Adrenal gland (tissue), 12 donors: ENCODE data around the gene BFSP1. TPM values are rescaled to one million over a fixed set of nuclear protein-coding genes. Genes with fewer than 3 reads are reported as not detected.

Experiments used
- DNase-seq, 7 donors: peaks; one replicate each; pipeline ENCODE4 v3.0.0-alpha.2; 2019 to 2020
- H3K27ac ChIP-seq, 5 donors: fragments of 200-600 bp; sonication (generic) in 4 of 5; 1 replicate in 3 of 5; 2 replicates in 2 of 5; pipeline versions ENCODE4 v1.5.1 to v1.8.0; 2016 to 2020; ENCODE audit warnings: mild to moderate bottlenecking in 1 of 5
- H3K27me3 ChIP-seq: fragments of 200-600 bp; 2 replicates; pipeline ENCODE4 v1.8.0; 2021
- H3K36me3 ChIP-seq, 2 donors: fragments of 200-600 bp; replicated peaks in 1 of 2; 1 replicate in 1 of 2; 2 replicates in 1 of 2; pipeline versions ENCODE4 v1.5.1 to v1.8.0; 2018 to 2022
- H3K4me1 ChIP-seq, 2 donors: fragments of 200-600 bp; replicated peaks in 1 of 2; 1 replicate in 1 of 2; 2 replicates in 1 of 2; pipeline versions ENCODE4 v1.5.1 to v1.8.0; 2018 to 2021
- H3K4me3 ChIP-seq, 4 donors: fragments of 200-600 bp; sonication (generic) in 3 of 4; one replicate each; pipeline ENCODE4 v1.5.1; 2016 to 2018
- H3K9me3 ChIP-seq, 3 donors: fragments of 200-600 bp; sonication (generic) in 1 of 3; replicated peaks in 1 of 3; 1 replicate in 2 of 3; 2 replicates in 1 of 3; pipeline versions ENCODE4 v1.5.1 to v1.8.0; 2016 to 2021
- POLR2A ChIP-seq, 2 donors: fragments of 450-650 bp; IDR thresholded peaks; one replicate each; pipeline ENCODE4 v1.6.1; 2017; ENCODE audit warnings: antibody characterized with exemption in 2 of 2, mild to moderate bottlenecking in 2 of 2, moderate library complexity in 1 of 2
- WGBS, 4 donors: extraction: QIAGEN DNeasy Blood & Tissue Kit in 2 of 4; methylation state at CpG; one replicate each; pipeline versions ENCODE4 v1.1.5 to v1.1.7; 2013 to 2017; 5-methylcytosine and 5-hydroxymethylcytosine counted together
- intact Hi-C, 2 donors: fragments of 100-400 bp; cut with DNase I; formaldehyde crosslinking; loops; one replicate each; pipeline versions ENCODE4 v1.14.1 to v1.15.0; 2022 to 2023
- polyA plus RNA-seq, 3 donors: library from polyadenylated mRNA; stranded (reverse); fragments of 200-250 nt in 2 of 3; fragments of 350-450 nt in 1 of 3; fragmentation: Illumina TruSeq in 1 of 3; extraction: RNeasy Lipid Tissue Mini Kit (QIAGEN cat#74804) in 1 of 3; gene quantifications; one replicate each; pipeline ENCODE4 v1.2.3, GENCODE V29; 2013 to 2014
- total RNA-seq, 9 donors: library from RNA; depleted of rRNA in 4 of 9; stranded (reverse); fragments of >200 nt in 4 of 9; fragments of 120-200 nt in 1 of 9; fragmentation: NEBNext Ultra II Directional in 1 of 9; extraction: Animal tissue kit (Norgen Biotek cat#: 25700) in 1 of 9; gene quantifications; one replicate each; pipeline versions ENCODE4 v1.1.0 to v1.2.4, GENCODE V29; 2013 to 2023
- TF ChIP-seq, protein P1 (sequence below), 6 experiments: fragments of 450-650 bp in 4 of 6; fragments of 200-600 bp in 2 of 6; sonication (generic) in 1 of 6; IDR thresholded peaks; 1 replicate in 5 of 6; 2 replicates in 1 of 6; pipeline versions ENCODE4 v1.5.1 to v1.8.0; 2016 to 2021; ENCODE audit warnings: antibody characterized with exemption in 6 of 6, mild to moderate bottlenecking in 2 of 6, moderate library complexity in 1 of 6
- donor health status: healthy with polysubstance abuse.
- donor health status: Bipolar disorder and iron deficiency.
- donor health status: DM: yes; HTN: yes; CAD: no.
- donor health status: DM: no; HTN: no; CAD: no.
- donor health status: DM: no; HTN: no; CAD: no.
- donor health status: DM: yes; HTN: yes; CAD: no.

Gene BFSP1
- total and polyA plus RNA-seq, 12 donors, result 0.39 to 18.5 (median 2.2) TPM

DNA sequence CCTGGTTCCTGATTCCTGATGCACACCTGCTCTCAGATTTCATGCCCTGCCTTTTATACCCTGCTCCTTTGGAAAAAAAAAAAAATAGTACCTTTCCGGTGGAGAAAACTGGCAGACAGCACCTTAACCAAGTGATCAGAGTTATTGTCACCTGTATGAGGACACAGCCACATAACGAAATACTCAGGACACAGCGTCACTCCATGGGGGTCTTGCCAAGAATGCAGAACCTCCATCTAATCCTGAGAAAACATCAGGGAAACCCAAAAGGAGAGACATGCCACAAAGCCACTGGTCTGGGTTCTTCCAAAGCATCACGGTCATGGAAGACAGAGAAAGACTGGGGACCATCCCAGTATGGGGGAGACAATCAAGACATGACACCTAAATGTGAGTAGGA lies 29.1 kb downstream of the BFSP1 start:
- H3K4me3 ChIP-seq, result no peak overlapping the region
- intact Hi-C loops, result loop anchor here (10.0 kb wide), 3 partner anchors 403 to 773 kb away; no protein-coding TSS in a partner anchor
- H3K27me3 ChIP-seq, result no peaks in the 10 kb centered on the region
- H3K27ac ChIP-seq, result no peak overlapping the region
- TF ChIP-seq POLR2A (IDR thresholded peaks at IDR 0.05), result no peak
- TF ChIP-seq, protein P1, sequence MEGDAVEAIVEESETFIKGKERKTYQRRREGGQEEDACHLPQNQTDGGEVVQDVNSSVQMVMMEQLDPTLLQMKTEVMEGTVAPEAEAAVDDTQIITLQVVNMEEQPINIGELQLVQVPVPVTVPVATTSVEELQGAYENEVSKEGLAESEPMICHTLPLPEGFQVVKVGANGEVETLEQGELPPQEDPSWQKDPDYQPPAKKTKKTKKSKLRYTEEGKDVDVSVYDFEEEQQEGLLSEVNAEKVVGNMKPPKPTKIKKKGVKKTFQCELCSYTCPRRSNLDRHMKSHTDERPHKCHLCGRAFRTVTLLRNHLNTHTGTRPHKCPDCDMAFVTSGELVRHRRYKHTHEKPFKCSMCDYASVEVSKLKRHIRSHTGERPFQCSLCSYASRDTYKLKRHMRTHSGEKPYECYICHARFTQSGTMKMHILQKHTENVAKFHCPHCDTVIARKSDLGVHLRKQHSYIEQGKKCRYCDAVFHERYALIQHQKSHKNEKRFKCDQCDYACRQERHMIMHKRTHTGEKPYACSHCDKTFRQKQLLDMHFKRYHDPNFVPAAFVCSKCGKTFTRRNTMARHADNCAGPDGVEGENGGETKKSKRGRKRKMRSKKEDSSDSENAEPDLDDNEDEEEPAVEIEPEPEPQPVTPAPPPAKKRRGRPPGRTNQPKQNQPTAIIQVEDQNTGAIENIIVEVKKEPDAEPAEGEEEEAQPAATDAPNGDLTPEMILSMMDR (IDR thresholded peaks at IDR 0.05), result no peak
- 83 to 93% (median 87%) methylated on average over 4 of the region's 4 CpGs for WGBS, 4 donors
- no peaks in the 10 kb centered on the region for H3K36me3 ChIP-seq
- H3K4me1 ChIP-seq, result peaks cover 0 to 8% of the 10 kb centered on the region in 2 donors
- no peaks in the 10 kb centered on the region for H3K9me3 ChIP-seq
- no peak for DNase-seq

DNA sequence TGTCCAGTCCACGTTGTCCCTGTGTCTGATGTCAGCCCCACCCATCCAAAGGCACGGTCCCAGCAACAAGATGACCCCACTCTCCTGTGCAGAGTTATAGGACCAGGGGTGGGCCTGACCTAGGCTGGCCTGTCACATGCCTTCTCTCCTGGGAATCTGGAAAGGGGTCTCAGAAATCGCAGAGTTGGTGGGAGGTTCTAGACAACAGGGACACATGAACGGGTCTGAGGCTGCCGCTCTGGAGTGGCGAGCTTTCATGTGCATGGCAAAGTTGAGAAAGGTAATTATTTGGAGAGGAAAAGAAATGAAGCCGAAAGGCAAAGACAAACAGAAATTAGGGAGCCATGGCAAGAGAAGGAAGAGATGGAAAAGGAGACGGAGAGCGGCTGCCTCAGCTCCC lies 29.5 kb downstream of the BFSP1 start:
- TF ChIP-seq POLR2A (IDR thresholded peaks at IDR 0.05), result no peak
- TF ChIP-seq, protein P1 (IDR thresholded peaks at IDR 0.05), result no peak
- Histone ChIP-seq H3K27ac (no peak overlapping the region), H3K4me1 (peaks cover 0 to 8% of the 10 kb centered on the region in 2 donors), H3K36me3 (no peaks in the 10 kb centered on the region), H3K9me3 (no peaks in the 10 kb centered on the region), H3K27me3 (no peaks in the 10 kb centered on the region), H3K4me3 (no peak overlapping the region)
- peak in 1 of 7 donors; percentile 7 for DNase-seq
- intact Hi-C loops, result loop anchor here (10.0 kb wide), 3 partner anchors 403 to 773 kb away; no protein-coding TSS in a partner anchor
- 81 to 89% (median 84%) methylated on average over 9 of the region's 9 CpGs for WGBS, 4 donors

DNA sequence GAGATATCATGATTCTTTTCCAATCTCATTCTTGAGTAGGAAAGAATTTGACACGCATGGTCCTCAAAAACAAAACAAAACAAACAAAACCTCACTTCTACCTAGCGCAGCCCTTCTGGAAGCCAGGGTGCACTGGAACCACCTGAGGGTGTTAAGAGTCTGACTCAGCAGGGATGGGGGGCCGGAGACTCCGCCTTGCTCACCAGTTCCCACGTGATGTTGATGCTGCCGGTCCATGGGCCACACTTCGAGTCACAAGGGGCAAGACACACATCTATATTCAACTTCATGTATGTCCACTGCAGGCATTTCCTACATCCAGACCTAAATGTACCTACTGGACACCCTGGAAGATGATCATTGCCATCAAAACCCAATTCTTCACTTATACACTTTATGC lies 30.4 kb downstream of the BFSP1 start:
- intact Hi-C loops, result loop anchor here (10.0 kb wide), 3 partner anchors 404 to 774 kb away; no protein-coding TSS in a partner anchor
- TF ChIP-seq, protein P1 (IDR thresholded peaks at IDR 0.05), result no peak
- no peak for TF ChIP-seq POLR2A (IDR thresholded peaks at IDR 0.05)
- H3K27ac ChIP-seq, result no peak overlapping the region
- no peak for DNase-seq
- H3K27me3 ChIP-seq, result no peaks in the 10 kb centered on the region
- peaks cover 0 to 7% of the 10 kb centered on the region in 2 donors for H3K4me1 ChIP-seq
- H3K36me3 ChIP-seq, result no peaks in the 10 kb centered on the region
- WGBS, 4 donors, result 83 to 98% (median 91%) methylated on average over 2 to 7 of the region's 7 CpGs
- H3K9me3 ChIP-seq, result no peaks in the 10 kb centered on the region
- H3K4me3 ChIP-seq, result no peak overlapping the region

DNA sequence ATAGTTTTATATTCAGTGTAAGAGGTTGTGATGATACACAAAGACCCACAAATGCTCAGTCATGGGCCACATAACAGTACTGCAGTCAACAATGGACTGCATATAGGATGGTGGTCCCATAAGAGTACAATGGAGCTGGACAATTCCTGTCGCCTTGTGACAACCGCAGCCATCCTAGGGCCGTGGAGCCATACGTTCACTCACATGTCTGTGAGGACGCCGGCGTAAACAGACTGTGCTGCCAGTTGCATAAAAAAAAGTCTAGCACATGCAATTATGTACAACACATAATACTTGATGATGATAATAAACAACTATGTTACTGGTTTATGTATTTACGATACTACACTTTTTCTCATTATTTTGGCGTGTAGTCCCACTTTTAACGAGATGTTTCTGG lies 30.9 kb downstream of the BFSP1 start:
- Histone ChIP-seq H3K4me3 (no peak overlapping the region), H3K27me3 (no peaks in the 10 kb centered on the region)
- intact Hi-C loops, result loop anchor here (10.0 kb wide), 3 partner anchors 405 to 775 kb away; no protein-coding TSS in a partner anchor

More for the DNA sequence above, 30.9 kb downstream of the BFSP1 start:
- no peak for DNase-seq
- WGBS, 4 donors, result 88 to 95% (median 91%) methylated on average over 10 of the region's 10 CpGs
- Histone ChIP-seq H3K36me3 (no peaks in the 10 kb centered on the region), H3K9me3 (no peaks in the 10 kb centered on the region), H3K27ac (no peak overlapping the region), H3K4me1 (peaks cover 0 to 2% of the 10 kb centered on the region in 2 donors)
- TF ChIP-seq, protein P1 (IDR thresholded peaks at IDR 0.05), result no peak
- TF ChIP-seq POLR2A (IDR thresholded peaks at IDR 0.05), result no peak
